ENCODE results near the gene FBXW7.

DNA sequence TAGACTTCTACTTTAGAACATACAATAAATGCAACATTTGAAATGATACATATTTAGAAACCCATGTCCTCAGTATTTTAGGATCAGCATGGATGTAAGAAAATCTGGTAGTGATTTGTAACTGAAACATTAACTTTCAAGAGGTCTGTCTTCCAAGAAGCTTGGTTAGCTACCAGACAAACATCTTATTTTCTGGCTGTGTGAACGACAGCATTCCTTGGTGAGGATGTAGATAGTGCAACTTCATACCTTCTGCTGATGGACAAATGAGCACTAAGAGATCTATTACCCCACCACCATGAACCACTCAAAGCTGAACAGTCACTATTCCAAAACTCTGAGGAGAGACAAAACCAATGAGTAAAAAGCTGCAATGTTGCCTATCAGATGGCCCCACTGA is 212.7 kb downstream of the FBXW7 start:
- TF ChIP-seq ZNF512 (CRISPR knock-in tag; IDR thresholded peaks at IDR 0.05; ENCODE audit: borderline replicate concordance) (no peak), CTCF (IDR thresholded peaks at IDR 0.05) (no peak), NFYB (CRISPR knock-in tag; conservative IDR thresholded peaks at IDR 0.05; ENCODE audit: low read depth) (no peak), ZBTB21 (CRISPR knock-in tag; IDR thresholded peaks at IDR 0.05; ENCODE audit: borderline replicate concordance) (no peak), ESRRA (CRISPR knock-in tag; IDR thresholded peaks at IDR 0.05; ENCODE audit: borderline replicate concordance) (no peak), FOXJ3 (CRISPR knock-in tag; IDR thresholded peaks at IDR 0.05; ENCODE audit: borderline replicate concordance) (no peak), ZNF416 (CRISPR knock-in tag; IDR thresholded peaks at IDR 0.05) (no peak), ELF4 (CRISPR knock-in tag; IDR thresholded peaks at IDR 0.05; ENCODE audit: low read depth) (no peak), ATF3 (CRISPR knock-in tag; conservative IDR thresholded peaks at IDR 0.05) (no peak), PREB (CRISPR knock-in tag; IDR thresholded peaks at IDR 0.05; ENCODE audit: borderline replicate concordance) (no peak)
- TF ChIP-seq, protein P1, sequence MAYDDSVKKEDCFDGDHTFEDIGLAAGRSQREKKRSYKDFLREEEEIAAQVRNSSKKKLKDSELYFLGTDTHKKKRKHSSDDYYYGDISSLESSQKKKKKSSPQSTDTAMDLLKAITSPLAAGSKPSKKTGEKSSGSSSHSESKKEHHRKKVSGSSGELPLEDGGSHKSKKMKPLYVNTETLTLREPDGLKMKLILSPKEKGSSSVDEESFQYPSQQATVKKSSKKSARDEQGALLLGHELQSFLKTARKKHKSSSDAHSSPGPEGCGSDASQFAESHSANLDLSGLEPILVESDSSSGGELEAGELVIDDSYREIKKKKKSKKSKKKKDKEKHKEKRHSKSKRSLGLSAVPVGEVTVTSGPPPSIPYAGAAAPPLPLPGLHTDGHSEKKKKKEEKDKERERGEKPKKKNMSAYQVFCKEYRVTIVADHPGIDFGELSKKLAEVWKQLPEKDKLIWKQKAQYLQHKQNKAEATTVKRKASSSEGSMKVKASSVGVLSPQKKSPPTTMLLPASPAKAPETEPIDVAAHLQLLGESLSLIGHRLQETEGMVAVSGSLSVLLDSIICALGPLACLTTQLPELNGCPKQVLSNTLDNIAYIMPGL (CRISPR knock-in tag; IDR thresholded peaks at IDR 0.05): no peak
- TF ChIP-seq, protein P2, sequence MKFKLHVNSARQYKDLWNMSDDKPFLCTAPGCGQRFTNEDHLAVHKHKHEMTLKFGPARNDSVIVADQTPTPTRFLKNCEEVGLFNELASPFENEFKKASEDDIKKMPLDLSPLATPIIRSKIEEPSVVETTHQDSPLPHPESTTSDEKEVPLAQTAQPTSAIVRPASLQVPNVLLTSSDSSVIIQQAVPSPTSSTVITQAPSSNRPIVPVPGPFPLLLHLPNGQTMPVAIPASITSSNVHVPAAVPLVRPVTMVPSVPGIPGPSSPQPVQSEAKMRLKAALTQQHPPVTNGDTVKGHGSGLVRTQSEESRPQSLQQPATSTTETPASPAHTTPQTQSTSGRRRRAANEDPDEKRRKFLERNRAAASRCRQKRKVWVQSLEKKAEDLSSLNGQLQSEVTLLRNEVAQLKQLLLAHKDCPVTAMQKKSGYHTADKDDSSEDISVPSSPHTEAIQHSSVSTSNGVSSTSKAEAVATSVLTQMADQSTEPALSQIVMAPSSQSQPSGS (CRISPR knock-in tag; IDR thresholded peaks at IDR 0.05; ENCODE audit: borderline replicate concordance, low read depth): no peak

Data from WTC11 (cell line).